Measurements from ENCODE around the gene COPE.
A peak's percentile ranks its signal among the peaks of the same experiment; 100 is the strongest.

Gene COPE

GRCh38 chr19:18871543-18871942 lies 47.6 kb downstream of the COPE start:
- peaks cover 0 to 3% of the 10 kb centered on the region in 2 donors for H3K4me1 ChIP-seq (ENCODE audit: control insufficient read depth in 2 of 2, insufficient read depth in 1 of 2, low read depth in 1 of 2, low read length in 2 of 2)
- H3K79me1 ChIP-seq (ENCODE audit: low read depth, low read length), result no peaks in the 10 kb centered on the region
- H2AK5ac ChIP-seq (ENCODE audit: low read depth, low read length), result no peak overlapping the region
- H2BK12ac ChIP-seq (ENCODE audit: low read length), result no peak overlapping the region
- H4K8ac ChIP-seq (ENCODE audit: low read depth, low read length), result no peak overlapping the region
- no peak for DNase-seq (ENCODE audit: low spot score)
- no peak overlapping the region for H2AFZ ChIP-seq (ENCODE audit: low read length)
- WGBS, 2 donors (ENCODE audit: extremely low coverage in 2 of 2, insufficient read length in 2 of 2, insufficient replicate concordance in 1 of 2), result no CpG with 5 or more reads among the region's 7 CpGs
- no peak overlapping the region for H3K23ac ChIP-seq (ENCODE audit: low read depth, low read length, poor library complexity)
- H2BK120ac ChIP-seq (ENCODE audit: low read depth, low read length), result no peak overlapping the region
- H3K9me3 ChIP-seq (replicated peaks in 1 of 2; ENCODE audit: control insufficient read depth in 2 of 2, insufficient read depth in 1 of 2, low read depth in 1 of 2, low read length in 2 of 2), result peaks cover 0 to 9% of the 10 kb centered on the region in 2 donors
- H2BK15ac ChIP-seq (ENCODE audit: low read length), result no peak overlapping the region
- peaks cover 14 to 64% of the 10 kb centered on the region in 2 donors for H3K36me3 ChIP-seq (replicated peaks in 1 of 2; ENCODE audit: control insufficient read depth in 2 of 2, insufficient read depth in 2 of 2, low read length in 2 of 2)
- no peak overlapping the region for H3K27ac ChIP-seq (replicated peaks; ENCODE audit: low read length)
- H3K27me3 ChIP-seq (ENCODE audit: control insufficient read depth in 3 of 3, insufficient read depth in 3 of 3, low read depth in 1 of 3, low read length in 3 of 3), result no peaks in the 10 kb centered on the region
- H3K9ac ChIP-seq (ENCODE audit: low read depth, low read length, poor library complexity), result no peak overlapping the region
- no peak overlapping the region for H3K4me3 ChIP-seq (ENCODE audit: low read length in 2 of 2)
- no peak overlapping the region for H3K18ac ChIP-seq (ENCODE audit: low read length)
- no peak overlapping the region for H3K4ac ChIP-seq (ENCODE audit: low read length)
- no peak overlapping the region for H2BK5ac ChIP-seq (ENCODE audit: low read length)
- H4K91ac ChIP-seq (ENCODE audit: low read depth, low read length, poor library complexity), result no peak overlapping the region
- H3K4me2 ChIP-seq (ENCODE audit: insufficient read depth, low read length, poor library complexity, severe bottlenecking), result no peak overlapping the region
- no peak overlapping the region for H3K14ac ChIP-seq (ENCODE audit: low read length)

DNA sequence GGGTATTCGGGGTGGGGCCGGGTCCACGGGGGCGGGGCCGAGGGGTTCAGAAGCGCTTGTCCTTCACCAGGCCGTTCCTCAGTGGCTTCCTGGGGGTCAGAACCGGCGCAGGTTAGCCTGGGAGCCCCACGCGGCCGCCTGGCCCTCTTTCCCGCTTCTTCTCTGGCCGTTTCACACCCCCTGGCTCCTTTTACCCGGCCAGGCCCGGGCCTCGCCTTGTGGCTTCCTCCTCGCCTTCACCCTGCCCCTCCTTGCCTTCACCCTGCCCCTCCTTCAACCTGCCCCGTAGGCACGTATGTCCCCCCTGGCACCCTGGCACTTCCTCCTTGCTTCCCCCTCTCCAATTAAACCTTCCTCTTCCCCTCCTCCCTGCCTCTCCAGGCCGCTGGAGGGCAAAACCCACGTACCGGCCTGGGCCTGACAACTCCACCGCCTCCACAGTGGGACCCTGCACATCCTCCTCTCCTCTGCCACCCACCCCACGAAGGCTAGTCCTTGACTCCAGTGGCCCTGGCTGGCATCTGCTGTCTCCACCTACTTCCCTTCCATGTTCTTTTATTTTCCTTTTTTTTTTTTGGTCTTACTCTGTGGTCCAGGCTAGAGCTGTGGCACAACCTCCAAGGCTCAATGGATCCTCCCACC lies 48.5 kb downstream of the COPE start:
- Histone ChIP-seq H3K4ac (ENCODE audit: low read length) (no peak overlapping the region), H3K27ac (replicated peaks; ENCODE audit: low read length) (no peak overlapping the region), H3K9ac (ENCODE audit: low read depth, low read length, poor library complexity) (peak overlapping the region; percentile 70), H2AFZ (ENCODE audit: low read length) (no peak overlapping the region), H3K9me3 (replicated peaks in 1 of 2; ENCODE audit: control insufficient read depth in 2 of 2, insufficient read depth in 1 of 2, low read depth in 1 of 2, low read length in 2 of 2) (peaks cover 0 to 2% of the 10 kb centered on the region in 2 donors), H3K4me2 (ENCODE audit: insufficient read depth, low read length, poor library complexity, severe bottlenecking) (peak overlapping the region; percentile 18), H2BK5ac (ENCODE audit: low read length) (no peak overlapping the region), H4K8ac (ENCODE audit: low read depth, low read length) (peak overlapping the region; percentile 65), H2BK12ac (ENCODE audit: low read length) (peak overlapping the region; percentile 41), H2AK5ac (ENCODE audit: low read depth, low read length) (peak overlapping the region; percentile 90), H3K27me3 (ENCODE audit: control insufficient read depth in 3 of 3, insufficient read depth in 3 of 3, low read depth in 1 of 3, low read length in 3 of 3) (no peaks in the 10 kb centered on the region), H2BK15ac (ENCODE audit: low read length) (no peak overlapping the region), H3K36me3 (replicated peaks in 1 of 2; ENCODE audit: control insufficient read depth in 2 of 2, insufficient read depth in 2 of 2, low read length in 2 of 2) (peaks cover 20 to 64% of the 10 kb centered on the region in 2 donors), H2BK120ac (ENCODE audit: low read depth, low read length) (no peak overlapping the region), H3K4me3 (ENCODE audit: low read length in 2 of 2) (no peak overlapping the region), H3K14ac (ENCODE audit: low read length) (peak overlapping the region; percentile 71), H3K79me1 (ENCODE audit: low read depth, low read length) (peaks cover 2% of the 10 kb centered on the region), H3K23ac (ENCODE audit: low read depth, low read length, poor library complexity) (peak overlapping the region; percentile 91), H4K91ac (ENCODE audit: low read depth, low read length, poor library complexity) (no peak overlapping the region), H3K4me1 (ENCODE audit: control insufficient read depth in 2 of 2, insufficient read depth in 1 of 2, low read depth in 1 of 2, low read length in 2 of 2) (peaks cover 0 to 3% of the 10 kb centered on the region in 2 donors), H3K18ac (ENCODE audit: low read length) (peak overlapping the region; percentile 87)
- DNase-seq (ENCODE audit: low spot score), result no peak
- no CpG with 5 or more reads among the region's 25 CpGs for WGBS, 2 donors (ENCODE audit: extremely low coverage in 2 of 2, insufficient read length in 2 of 2, insufficient replicate concordance in 1 of 2)

GRCh38 chr19:18869781-18870530 lies 49.2 kb downstream of the COPE start:
- H3K4me1 ChIP-seq (ENCODE audit: control insufficient read depth in 2 of 2, insufficient read depth in 1 of 2, low read depth in 1 of 2, low read length in 2 of 2), result peaks cover 0 to 3% of the 10 kb centered on the region in 2 donors
- H3K27ac ChIP-seq (replicated peaks; ENCODE audit: low read length), result no peak overlapping the region
- WGBS, 2 donors (ENCODE audit: extremely low coverage in 2 of 2, insufficient read length in 2 of 2, insufficient replicate concordance in 1 of 2), result no CpG with 5 or more reads among the region's 62 CpGs

DNA sequence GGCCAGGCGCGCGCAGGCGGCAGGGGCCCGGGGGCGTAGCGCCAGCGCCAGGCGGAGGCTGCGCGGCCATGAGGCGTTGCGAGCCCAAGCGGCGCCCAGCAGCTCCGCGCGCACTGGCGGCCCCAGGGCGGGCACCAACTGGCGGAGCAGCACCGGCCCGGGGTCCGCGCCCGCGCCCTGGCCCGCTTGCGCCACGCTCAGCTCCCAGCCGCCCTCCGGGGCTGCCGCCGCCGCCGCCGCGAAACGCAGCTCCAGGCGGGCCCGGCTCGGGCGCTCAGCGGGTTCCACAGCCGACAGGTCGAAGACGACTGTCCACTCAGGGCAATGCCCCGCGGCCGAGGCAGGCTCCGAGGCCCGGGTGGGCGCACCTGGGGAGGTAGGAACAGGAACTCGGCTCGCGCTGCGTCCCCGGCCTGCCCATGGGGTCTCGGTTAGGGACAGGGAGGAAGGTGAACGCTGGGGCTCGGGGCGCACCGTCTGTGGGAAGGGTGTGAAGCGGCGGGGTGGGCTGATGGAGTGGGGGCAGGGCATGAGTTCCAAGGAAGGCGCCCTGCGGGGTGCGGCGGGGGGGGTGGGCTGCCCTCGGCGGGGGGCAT lies 50.1 kb downstream of the COPE start:
- Histone ChIP-seq H3K36me3 (replicated peaks in 1 of 2; ENCODE audit: control insufficient read depth in 2 of 2, insufficient read depth in 2 of 2, low read length in 2 of 2) (peaks cover 24 to 62% of the 10 kb centered on the region in 2 donors), H3K79me1 (ENCODE audit: low read depth, low read length) (peaks cover 2% of the 10 kb centered on the region), H3K27ac (replicated peaks; ENCODE audit: low read length) (no peak overlapping the region), H2AK5ac (ENCODE audit: low read depth, low read length) (no peak overlapping the region), H3K27me3 (ENCODE audit: control insufficient read depth in 3 of 3, insufficient read depth in 3 of 3, low read depth in 1 of 3, low read length in 3 of 3) (no peaks in the 10 kb centered on the region), H4K91ac (ENCODE audit: low read depth, low read length, poor library complexity) (no peak overlapping the region), H3K18ac (ENCODE audit: low read length) (no peak overlapping the region), H3K4ac (ENCODE audit: low read length) (no peak overlapping the region), H3K14ac (ENCODE audit: low read length) (peak overlapping the region; percentile 38), H3K9me3 (replicated peaks in 1 of 2; ENCODE audit: control insufficient read depth in 2 of 2, insufficient read depth in 1 of 2, low read depth in 1 of 2, low read length in 2 of 2) (no peaks in the 10 kb centered on the region), H4K8ac (ENCODE audit: low read depth, low read length) (no peak overlapping the region), H2BK15ac (ENCODE audit: low read length) (no peak overlapping the region), H3K4me1 (ENCODE audit: control insufficient read depth in 2 of 2, insufficient read depth in 1 of 2, low read depth in 1 of 2, low read length in 2 of 2) (peaks cover 0 to 3% of the 10 kb centered on the region in 2 donors), H3K9ac (ENCODE audit: low read depth, low read length, poor library complexity) (no peak overlapping the region), H3K4me3 (ENCODE audit: low read length in 2 of 2) (no peak overlapping the region), H2BK5ac (ENCODE audit: low read length) (no peak overlapping the region), H2AFZ (ENCODE audit: low read length) (no peak overlapping the region), H3K23ac (ENCODE audit: low read depth, low read length, poor library complexity) (no peak overlapping the region), H2BK12ac (ENCODE audit: low read length) (no peak overlapping the region), H2BK120ac (ENCODE audit: low read depth, low read length) (no peak overlapping the region), H3K4me2 (ENCODE audit: insufficient read depth, low read length, poor library complexity, severe bottlenecking) (no peak overlapping the region)
- WGBS, 2 donors (ENCODE audit: extremely low coverage in 2 of 2, insufficient read length in 2 of 2, insufficient replicate concordance in 1 of 2), result no CpG with 5 or more reads among the region's 71 CpGs
- no peak for DNase-seq (ENCODE audit: low spot score)

More at GRCh38 chr19:18869781-18870530, 49.2 kb downstream of the COPE start:
- DNase-seq (ENCODE audit: low spot score), result no peak
- Histone ChIP-seq H3K23ac (ENCODE audit: low read depth, low read length, poor library complexity) (peak overlapping the region; percentile 43), H2BK120ac (ENCODE audit: low read depth, low read length) (no peak overlapping the region), H3K9ac (ENCODE audit: low read depth, low read length, poor library complexity) (no peak overlapping the region), H2BK5ac (ENCODE audit: low read length) (no peak overlapping the region), H4K8ac (ENCODE audit: low read depth, low read length) (no peak overlapping the region), H3K27me3 (ENCODE audit: control insufficient read depth in 3 of 3, insufficient read depth in 3 of 3, low read depth in 1 of 3, low read length in 3 of 3) (no peaks in the 10 kb centered on the region), H3K18ac (ENCODE audit: low read length) (peak overlapping the region; percentile 57), H3K36me3 (replicated peaks in 1 of 2; ENCODE audit: control insufficient read depth in 2 of 2, insufficient read depth in 2 of 2, low read length in 2 of 2) (peaks cover 23 to 65% of the 10 kb centered on the region in 2 donors), H3K4me2 (ENCODE audit: insufficient read depth, low read length, poor library complexity, severe bottlenecking) (no peak overlapping the region), H4K91ac (ENCODE audit: low read depth, low read length, poor library complexity) (no peak overlapping the region), H3K9me3 (replicated peaks in 1 of 2; ENCODE audit: control insufficient read depth in 2 of 2, insufficient read depth in 1 of 2, low read depth in 1 of 2, low read length in 2 of 2) (no peaks in the 10 kb centered on the region), H2AFZ (ENCODE audit: low read length) (no peak overlapping the region), H3K4ac (ENCODE audit: low read length) (no peak overlapping the region), H2AK5ac (ENCODE audit: low read depth, low read length) (peak overlapping the region; percentile 90), H2BK15ac (ENCODE audit: low read length) (no peak overlapping the region), H3K79me1 (ENCODE audit: low read depth, low read length) (peaks cover 2% of the 10 kb centered on the region), H3K4me3 (ENCODE audit: low read length in 2 of 2) (no peak overlapping the region), H2BK12ac (ENCODE audit: low read length) (no peak overlapping the region), H3K14ac (ENCODE audit: low read length) (peak overlapping the region; percentile 31)

All from neuronal stem cell (in vitro differentiated cells).